Ishikawa (cell line): ENCODE measurements around the gene AK4.

Source experiments
- CEBPB ChIP-seq: IDR thresholded peaks from 2 replicates; pipeline ENCODE4 v1.6.1; 2012
- CREB1 ChIP-seq: IDR thresholded peaks from 2 replicates; pipeline ENCODE4 v1.6.1; 2012; ENCODE audit warnings: low read depth
- EGR1 ChIP-seq: IDR thresholded peaks from 2 replicates; pipeline ENCODE4 v1.6.1; 2012
- EP300 ChIP-seq: IDR thresholded peaks from 2 replicates; pipeline ENCODE4 v1.6.1; 2012; ENCODE audit warnings: borderline replicate concordance
- FOXM1 ChIP-seq: IDR thresholded peaks from 2 replicates; pipeline ENCODE4 v1.6.1; 2012; ENCODE audit warnings: low read depth, borderline replicate concordance
- NFIC ChIP-seq: IDR thresholded peaks from 2 replicates; pipeline ENCODE4 v1.6.1; 2012
- RAD21 ChIP-seq: IDR thresholded peaks from 2 replicates; pipeline ENCODE4 v1.6.1; 2012; ENCODE audit warnings: low read depth
- TAF1 ChIP-seq: IDR thresholded peaks from 2 replicates; pipeline ENCODE4 v1.6.1; 2012; ENCODE audit warnings: low read depth, mild to moderate bottlenecking
- TCF12 ChIP-seq: IDR thresholded peaks from 2 replicates; pipeline ENCODE4 v1.6.1; 2012; ENCODE audit warnings: low read depth
- TEAD4 ChIP-seq: IDR thresholded peaks from 2 replicates; pipeline ENCODE4 v1.6.1; 2012
- YY1 ChIP-seq: IDR thresholded peaks from 2 replicates; pipeline ENCODE4 v1.6.1; 2012; ENCODE audit warnings: low read depth
- ZBTB7A ChIP-seq: IDR thresholded peaks from 2 replicates; pipeline ENCODE4 v1.6.1; 2012; ENCODE audit warnings: low read depth
- TF ChIP-seq, protein P1 (sequence below): IDR thresholded peaks from 2 replicates; pipeline ENCODE4 v1.6.1; 2012; ENCODE audit warnings: low read depth, mild to moderate bottlenecking
- TF ChIP-seq, protein P2 (sequence below): IDR thresholded peaks from 2 replicates; pipeline ENCODE4 v1.6.1; 2012
- TF ChIP-seq, protein P3 (sequence below): IDR thresholded peaks from 2 replicates; pipeline ENCODE4 v1.6.1; 2012

AK4 gene

DNA sequence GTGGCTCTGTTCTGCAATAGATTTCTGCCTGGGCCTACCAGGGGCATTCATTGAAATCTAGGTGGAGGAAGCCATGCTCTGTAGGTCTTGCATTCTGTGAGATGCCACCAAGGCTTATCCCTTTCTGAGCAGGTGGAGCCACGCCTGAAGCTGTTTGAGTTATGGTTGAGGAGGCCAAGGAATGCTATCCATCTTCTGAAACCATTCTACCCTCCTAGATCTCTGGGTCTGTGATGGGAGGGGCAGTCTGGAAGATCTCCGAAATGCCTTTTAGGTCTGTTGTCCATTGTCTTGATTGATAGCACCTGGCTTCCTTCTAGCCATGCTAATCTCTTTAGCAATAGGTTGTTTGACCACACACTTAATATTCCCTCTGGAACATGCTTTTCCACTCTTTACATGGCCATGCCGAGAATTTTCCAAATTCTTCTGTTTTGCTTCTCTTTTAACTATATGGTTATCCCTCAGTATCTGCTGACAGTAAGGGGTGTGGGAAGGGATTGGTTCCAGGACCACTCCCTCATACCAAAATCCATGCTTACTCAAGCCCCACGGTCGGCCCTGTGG is 45.2 kb downstream of the AK4 start:
- no peak for TF ChIP-seq TCF12
- TF ChIP-seq NFIC: no peak
- no peak for TF ChIP-seq FOXM1
- TF ChIP-seq RAD21: no peak
- no peak for TF ChIP-seq TAF1
- no peak for TF ChIP-seq ZBTB7A
- TF ChIP-seq EGR1: no peak
- no peak for TF ChIP-seq TEAD4
- no peak for TF ChIP-seq EP300

DNA sequence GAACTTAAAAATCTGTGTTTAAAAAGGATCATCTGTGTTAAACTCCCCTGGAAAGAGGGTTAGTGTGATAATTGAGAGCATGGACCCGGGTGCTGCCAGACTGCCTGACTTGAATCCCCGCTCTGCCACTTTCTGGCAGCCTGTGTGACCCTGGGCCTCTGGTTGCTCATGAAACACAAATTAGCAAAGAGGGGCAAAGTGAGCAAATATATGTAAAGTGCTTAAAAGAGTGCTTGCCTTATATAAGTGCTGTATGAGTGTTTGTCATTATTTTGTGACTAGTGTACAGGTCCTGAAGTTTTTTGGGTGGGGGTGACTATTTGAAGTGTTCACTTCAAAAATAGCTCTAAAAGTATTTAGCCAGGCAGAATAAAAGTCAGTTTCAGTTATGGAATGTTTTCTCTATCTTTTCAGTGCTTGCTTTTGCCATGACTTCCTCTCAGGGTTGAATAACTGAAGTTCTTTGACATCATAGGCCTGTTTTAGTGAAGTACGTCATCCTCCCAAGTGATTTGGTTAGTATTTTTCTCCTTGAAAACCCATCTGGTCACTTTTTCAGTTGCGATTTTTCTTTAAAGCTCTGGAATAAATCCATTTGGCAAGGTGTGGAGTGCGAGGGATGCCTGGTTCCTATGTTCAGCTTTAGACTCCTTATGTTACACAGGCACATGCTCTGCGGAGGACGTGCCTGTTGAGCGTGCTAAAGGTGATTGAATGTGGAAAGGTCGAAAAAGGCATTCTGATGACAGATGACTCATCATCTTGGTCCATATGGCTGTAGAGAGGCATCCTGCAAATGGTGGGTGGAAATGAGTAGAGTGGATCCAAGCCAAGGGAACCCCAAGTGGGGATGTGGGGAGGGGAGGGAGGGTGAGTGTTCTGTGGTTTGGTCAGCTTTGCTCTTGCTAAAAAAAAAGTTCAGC is 47.8 kb downstream of the AK4 start:
- TF ChIP-seq ZBTB7A: no peak
- TF ChIP-seq EP300: no peak
- no peak for TF ChIP-seq TEAD4
- TF ChIP-seq, protein P1, sequence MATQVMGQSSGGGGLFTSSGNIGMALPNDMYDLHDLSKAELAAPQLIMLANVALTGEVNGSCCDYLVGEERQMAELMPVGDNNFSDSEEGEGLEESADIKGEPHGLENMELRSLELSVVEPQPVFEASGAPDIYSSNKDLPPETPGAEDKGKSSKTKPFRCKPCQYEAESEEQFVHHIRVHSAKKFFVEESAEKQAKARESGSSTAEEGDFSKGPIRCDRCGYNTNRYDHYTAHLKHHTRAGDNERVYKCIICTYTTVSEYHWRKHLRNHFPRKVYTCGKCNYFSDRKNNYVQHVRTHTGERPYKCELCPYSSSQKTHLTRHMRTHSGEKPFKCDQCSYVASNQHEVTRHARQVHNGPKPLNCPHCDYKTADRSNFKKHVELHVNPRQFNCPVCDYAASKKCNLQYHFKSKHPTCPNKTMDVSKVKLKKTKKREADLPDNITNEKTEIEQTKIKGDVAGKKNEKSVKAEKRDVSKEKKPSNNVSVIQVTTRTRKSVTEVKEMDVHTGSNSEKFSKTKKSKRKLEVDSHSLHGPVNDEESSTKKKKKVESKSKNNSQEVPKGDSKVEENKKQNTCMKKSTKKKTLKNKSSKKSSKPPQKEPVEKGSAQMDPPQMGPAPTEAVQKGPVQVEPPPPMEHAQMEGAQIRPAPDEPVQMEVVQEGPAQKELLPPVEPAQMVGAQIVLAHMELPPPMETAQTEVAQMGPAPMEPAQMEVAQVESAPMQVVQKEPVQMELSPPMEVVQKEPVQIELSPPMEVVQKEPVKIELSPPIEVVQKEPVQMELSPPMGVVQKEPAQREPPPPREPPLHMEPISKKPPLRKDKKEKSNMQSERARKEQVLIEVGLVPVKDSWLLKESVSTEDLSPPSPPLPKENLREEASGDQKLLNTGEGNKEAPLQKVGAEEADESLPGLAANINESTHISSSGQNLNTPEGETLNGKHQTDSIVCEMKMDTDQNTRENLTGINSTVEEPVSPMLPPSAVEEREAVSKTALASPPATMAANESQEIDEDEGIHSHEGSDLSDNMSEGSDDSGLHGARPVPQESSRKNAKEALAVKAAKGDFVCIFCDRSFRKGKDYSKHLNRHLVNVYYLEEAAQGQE: no peak
- no peak for TF ChIP-seq CREB1
- TF ChIP-seq EGR1: no peak
- TF ChIP-seq, protein P2, sequence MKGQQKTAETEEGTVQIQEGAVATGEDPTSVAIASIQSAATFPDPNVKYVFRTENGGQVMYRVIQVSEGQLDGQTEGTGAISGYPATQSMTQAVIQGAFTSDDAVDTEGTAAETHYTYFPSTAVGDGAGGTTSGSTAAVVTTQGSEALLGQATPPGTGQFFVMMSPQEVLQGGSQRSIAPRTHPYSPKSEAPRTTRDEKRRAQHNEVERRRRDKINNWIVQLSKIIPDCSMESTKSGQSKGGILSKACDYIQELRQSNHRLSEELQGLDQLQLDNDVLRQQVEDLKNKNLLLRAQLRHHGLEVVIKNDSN: no peak
- no peak for TF ChIP-seq TCF12
- no peak for TF ChIP-seq NFIC
- TF ChIP-seq RAD21: no peak
- TF ChIP-seq, protein P3, sequence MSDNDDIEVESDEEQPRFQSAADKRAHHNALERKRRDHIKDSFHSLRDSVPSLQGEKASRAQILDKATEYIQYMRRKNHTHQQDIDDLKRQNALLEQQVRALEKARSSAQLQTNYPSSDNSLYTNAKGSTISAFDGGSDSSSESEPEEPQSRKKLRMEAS: no peak
- no peak for TF ChIP-seq FOXM1
- TF ChIP-seq CEBPB: no peak
- TF ChIP-seq TAF1: no peak
- no peak for TF ChIP-seq YY1

DNA sequence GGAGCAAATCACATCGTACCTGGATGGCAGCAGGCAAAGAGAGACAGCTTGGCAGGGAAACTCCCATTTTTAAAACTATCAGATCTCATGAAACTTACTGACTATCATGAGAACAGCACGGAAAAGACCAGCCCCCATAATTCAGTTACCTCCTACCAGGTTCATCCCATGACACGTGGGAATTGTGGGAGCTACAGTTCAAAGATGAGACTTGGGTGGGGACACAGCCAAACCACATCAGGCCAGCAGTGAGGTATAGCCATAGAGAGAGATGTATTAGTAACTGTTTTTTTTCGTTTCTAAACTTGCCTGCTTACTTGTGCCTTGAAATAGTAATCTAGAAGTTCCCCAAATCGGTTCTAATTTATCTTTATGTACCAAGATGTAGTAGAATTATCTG is 48.9 kb downstream of the AK4 start:
- no peak for TF ChIP-seq TCF12
- TF ChIP-seq ZBTB7A: no peak
- no peak for TF ChIP-seq NFIC
- TF ChIP-seq, protein P1: no peak
- TF ChIP-seq EP300: no peak
- TF ChIP-seq FOXM1: no peak
- TF ChIP-seq, protein P2: no peak
- TF ChIP-seq TAF1: no peak
- TF ChIP-seq TEAD4: no peak

DNA sequence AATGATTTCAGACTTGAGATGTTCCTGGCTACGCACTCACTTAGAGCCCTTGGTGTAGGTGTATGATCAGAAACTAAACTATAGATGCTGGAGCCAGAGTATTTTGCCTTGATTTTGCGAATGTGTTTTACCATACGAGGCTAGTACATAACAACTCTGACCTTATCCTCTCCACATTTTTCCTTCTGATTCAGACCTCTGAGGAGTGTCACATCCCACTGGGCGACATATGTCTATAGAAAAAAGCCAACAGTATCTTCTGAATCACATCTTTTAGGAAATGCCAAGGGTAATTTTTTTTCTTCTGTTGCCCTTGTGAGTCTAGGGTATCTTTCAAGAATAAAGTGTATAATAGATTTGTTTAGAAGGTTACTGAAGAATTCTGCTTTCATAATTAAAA is 49.6 kb downstream of the AK4 start:
- TF ChIP-seq EGR1 (no peak), TEAD4 (no peak), TCF12 (no peak)

DNA sequence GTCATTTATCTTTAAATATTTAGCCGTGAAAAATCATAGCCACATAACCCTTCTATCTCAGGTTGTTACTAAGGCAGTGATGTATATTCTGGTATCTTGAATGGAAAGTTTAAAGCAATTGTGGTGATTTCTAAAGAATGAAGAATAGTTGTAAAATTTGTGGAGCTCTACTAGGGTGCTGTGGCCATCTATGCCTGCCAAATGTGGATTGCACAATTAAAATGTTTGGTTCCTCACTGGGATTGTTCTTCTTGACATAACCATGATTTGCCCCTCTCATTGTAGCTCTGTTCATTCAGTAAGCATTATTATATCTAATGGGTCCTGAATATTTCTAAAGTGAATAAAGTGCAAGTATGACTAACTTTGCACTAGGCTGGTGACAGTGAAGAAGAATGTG is 50.1 kb downstream of the AK4 start:
- TF ChIP-seq, protein P2: no peak
- TF ChIP-seq YY1: no peak
- TF ChIP-seq RAD21: no peak
- TF ChIP-seq, protein P3: no peak
- TF ChIP-seq, protein P1: no peak
- no peak for TF ChIP-seq NFIC
- TF ChIP-seq CREB1: no peak
- no peak for TF ChIP-seq EP300
- TF ChIP-seq TCF12: no peak
- no peak for TF ChIP-seq EGR1
- TF ChIP-seq FOXM1: no peak
- TF ChIP-seq ZBTB7A: no peak
- no peak for TF ChIP-seq TEAD4
- no peak for TF ChIP-seq CEBPB
- no peak for TF ChIP-seq TAF1
